GM12892 (cell line): ENCODE data around the gene SHMT2.

Experiments
- POLR2A ChIP-seq: IDR thresholded peaks from 2 replicates; pipeline ENCODE4 v1.6.1; 2011; ENCODE audit warnings: low read depth, low read length, control low read depth
- POLR2AphosphoS5 ChIP-seq: IDR thresholded peaks from 2 replicates; pipeline ENCODE4 v1.6.1; 2011; ENCODE audit warnings: low read depth, low read length, control low read depth
- TAF1 ChIP-seq: IDR thresholded peaks from 2 replicates; pipeline ENCODE4 v1.6.1; 2011; ENCODE audit warnings: low read depth, mild to moderate bottlenecking, control low read depth, low read length, borderline replicate concordance

DNA sequence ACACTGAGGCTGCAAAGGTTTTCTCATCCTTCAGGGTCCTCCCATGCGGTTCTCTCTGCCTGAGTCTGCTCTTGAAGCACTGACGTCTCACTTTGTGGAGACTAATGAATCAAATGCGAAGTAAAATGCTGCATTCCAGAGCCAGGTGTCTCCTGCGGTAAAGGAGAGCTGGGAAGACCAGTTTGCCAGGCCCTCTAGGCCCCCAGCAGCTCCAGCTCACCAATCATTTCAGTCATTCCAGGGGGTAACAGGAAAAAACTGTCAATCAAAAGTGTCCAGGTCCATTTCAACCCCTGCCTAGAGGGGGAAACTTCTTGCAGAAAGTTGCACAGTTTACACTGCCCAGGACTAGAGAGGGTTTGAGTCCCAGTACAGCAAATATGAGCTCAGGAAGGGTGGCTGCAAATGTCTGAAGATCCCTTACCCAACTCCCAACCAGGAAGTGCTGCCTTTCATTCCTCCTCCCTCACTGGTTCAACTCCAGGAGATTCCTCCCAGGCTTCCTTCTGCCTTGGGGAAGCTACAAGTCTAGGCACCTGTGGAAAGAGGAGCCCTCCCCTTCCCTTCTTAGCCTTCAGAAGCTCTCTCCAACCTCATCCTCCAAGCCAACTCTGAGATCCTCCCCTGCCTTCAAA lies 15.6 kb upstream of the SHMT2 start:
- no peak for TF ChIP-seq POLR2A
- no peak for TF ChIP-seq POLR2AphosphoS5
- TF ChIP-seq TAF1 = no peak
